HG03558 (cell line): ENCODE results near the gene PPP3CA.
"Not testable (repeated sequence)": the region's sequence is repeated elsewhere in the genome, so short reads cannot be mapped to it uniquely, and the experiment has no call there.

ENCODE experiments used
- ATAC-seq: cut with Tn5 transposase; IDR thresholded peaks from one replicate; pipeline ENCODE4 v1.9.1; 2021; ENCODE audit warnings: moderate number of reproducible peaks; ENCODE audit not compliant: unreplicated experiment; ENCODE audit errors: extremely low read depth

The PPP3CA gene

DNA sequence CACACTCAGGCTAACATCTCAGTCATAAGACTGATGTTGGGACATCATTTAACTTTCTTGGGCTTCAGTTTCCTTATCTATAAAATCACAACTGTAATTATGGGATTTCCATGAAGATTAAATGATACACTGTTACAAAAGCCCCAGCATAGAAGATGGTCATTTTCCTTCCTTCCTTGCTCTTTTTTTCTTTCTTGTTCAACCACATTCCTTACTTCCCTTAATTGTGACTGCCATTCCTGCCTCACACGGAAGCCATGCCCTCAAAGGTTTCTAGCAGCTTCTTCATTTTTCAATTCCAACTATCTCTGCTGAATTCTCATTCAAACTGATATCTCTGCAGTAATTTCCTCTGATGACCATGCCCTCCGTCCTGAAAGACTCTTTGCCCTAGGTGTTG is 311.8 kb downstream of the PPP3CA start:
- ATAC-seq, result no peak

DNA sequence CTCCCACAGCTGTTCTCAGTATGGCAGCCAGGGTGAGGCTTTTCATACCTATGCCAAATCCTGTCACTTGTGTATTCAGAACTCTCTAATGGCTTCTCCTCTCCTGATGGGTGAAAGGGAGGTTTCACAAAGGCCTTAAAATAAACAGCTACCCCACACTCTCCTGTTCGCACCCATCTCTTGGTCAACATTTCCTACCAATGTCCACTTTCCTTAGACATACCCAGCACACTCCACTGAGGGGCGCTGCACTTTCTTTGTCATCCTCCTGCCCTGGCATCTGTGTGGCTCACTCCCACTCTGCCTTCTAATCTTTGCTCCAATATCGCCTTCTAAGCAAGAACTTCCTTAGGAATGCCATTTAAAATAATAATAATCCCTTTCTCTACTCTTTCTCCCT is 313.3 kb downstream of the PPP3CA start:
- ATAC-seq, result no peak

DNA sequence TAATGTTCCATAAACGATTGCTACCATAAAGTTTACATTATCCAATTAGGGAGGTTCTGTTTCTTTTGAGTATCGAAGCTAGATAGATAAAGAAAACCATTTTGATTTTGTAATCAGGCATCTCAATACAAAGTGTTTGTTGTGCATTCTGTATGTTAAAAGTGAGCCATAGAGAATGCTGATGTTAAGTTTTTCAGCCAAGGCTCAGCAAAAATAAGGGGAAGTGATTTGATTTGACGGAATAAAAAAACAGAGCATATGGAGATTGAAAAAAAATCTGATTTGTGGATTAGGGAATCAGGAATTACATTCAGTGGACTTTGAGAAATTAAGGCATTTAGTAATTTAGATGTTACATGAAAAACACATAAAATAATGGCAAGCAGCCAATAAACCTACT is 314.8 kb downstream of the PPP3CA start:
- no peak for ATAC-seq

DNA sequence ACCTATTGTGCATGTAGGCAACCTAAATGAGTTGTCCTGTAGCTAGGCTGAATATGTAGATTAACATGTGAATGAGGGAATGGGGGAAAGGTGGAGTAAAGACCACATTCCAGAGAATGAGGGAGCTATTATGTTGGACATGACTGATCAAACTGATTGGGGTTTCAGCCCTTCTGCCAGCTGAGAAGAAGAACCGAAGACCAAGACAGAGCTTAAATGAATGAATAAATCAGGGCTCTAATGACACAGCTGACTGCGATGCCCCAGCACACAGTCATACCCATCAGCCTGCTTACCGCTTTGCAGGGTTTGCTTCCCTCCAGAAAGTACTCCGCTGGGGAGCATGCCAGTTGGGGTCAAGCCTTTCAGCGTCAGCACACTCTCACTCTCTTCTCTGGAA is 315.4 kb downstream of the PPP3CA start:
- no peak for ATAC-seq

DNA sequence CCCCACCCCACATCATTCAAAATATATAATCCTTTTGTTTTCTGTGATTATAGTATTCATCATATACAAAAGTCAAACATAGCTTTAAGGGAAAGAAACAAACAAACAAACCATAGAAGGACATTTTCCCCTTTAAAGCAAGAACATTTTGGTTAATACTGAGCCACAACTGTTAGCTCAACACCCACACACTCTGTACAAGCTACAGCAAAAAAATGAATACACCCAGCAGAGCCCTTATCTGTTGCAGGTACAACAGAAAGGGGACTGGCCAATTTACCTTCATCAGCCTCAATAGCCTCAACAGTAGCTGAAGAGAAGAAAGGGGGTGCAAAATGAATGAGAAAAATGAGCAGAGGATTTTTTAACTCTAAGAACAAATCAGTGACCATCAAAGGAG is 318.4 kb downstream of the PPP3CA start:
- no peak for ATAC-seq

DNA sequence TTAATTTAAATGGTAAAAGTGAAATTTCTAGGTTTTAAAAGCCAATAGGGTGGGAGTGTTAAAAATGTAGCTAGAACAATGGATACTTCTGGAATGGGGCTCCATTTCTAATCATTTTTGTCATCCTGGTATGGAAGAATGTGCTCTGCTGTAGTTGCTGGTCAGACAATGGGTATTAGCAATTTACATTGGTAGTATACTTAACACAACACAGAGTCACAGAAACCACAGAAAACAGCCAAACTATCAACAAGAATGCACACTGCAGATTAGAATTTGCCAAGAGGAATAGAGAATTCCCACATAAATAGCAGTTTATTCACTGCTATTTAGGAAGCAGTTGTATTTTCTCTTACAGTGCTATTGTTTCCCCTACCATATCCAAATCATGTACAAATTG is 319.6 kb downstream of the PPP3CA start:
- ATAC-seq, result no peak

DNA sequence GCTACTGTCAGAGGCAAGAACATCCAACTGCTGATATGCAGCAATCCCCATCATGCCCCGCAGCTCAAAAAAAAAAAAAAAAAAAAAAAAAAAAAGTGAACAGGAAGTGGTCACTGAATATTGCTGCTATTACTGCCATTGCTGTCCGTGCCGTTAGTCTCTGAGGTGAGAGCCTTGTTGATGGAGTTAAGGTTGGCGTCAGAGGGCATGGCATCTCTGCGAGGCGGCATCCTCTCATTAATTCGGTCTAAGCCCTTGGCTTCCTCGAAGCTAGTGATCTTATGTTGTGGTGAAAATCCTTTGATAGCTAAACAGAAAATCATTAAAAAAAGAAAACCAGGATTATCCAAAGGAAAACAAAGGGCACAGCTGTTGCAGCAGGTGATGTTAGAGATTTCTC is 321.6 kb downstream of the PPP3CA start:
- no peak for ATAC-seq

DNA sequence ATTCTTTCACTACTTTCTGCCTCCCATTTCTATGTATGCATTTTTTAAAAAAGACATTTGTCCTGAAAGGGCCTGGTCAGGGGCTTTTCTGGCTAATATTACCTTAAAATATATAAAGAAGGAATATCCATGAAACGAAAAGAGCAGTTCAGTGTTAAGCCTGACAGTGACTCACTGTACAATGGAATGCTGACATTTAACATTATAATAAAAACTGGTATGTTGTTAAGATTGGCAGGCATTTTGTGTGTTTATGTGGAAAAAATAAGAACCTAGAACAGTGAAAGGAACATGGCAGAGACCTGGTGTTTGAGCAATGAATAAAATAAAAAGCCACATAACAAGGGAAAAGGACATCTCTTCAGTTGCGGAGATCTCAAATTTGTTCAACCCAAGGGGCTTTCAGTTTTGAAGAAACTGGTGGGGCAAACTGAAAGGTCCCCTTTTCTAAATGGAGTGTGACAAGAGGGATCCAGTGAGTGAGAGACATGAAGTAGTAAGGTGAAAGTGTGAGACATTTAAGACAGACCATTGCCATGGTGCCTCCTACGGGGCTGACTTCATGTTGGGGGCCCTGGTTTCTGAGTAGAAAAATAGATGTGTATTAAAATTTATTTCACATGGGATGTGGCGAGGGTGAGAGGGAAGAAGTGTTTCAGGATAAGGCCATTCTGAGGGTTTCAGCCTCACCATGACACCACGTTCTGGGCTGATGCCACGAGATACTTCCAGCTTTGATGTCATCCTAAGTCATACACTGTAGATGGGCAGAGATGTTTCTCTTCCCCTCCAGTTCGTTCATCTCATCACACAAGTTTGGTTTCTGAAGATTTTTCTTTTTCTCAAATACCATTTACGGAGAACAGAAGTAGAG is 324.9 kb downstream of the PPP3CA start:
- ATAC-seq, result no peak

DNA sequence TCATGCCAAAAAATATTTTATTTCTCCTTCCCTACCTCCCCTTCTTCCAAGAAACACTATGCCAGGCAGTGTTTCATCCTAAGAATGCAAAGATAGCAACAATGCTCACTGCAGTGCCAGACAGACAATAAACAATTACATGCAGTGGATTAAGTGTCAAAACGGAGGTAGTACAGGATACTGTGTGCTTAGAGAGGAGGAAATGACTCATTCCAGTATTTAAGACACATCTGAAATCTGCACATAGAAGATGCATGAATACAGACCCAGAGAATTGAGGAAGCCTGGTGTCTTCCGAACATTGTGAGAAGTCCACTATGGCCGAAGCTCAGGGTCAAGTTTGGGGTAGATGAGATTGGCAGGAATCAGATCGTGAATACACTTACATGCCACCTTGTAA is 326.4 kb downstream of the PPP3CA start:
- ATAC-seq, result peak; percentile 39

DNA sequence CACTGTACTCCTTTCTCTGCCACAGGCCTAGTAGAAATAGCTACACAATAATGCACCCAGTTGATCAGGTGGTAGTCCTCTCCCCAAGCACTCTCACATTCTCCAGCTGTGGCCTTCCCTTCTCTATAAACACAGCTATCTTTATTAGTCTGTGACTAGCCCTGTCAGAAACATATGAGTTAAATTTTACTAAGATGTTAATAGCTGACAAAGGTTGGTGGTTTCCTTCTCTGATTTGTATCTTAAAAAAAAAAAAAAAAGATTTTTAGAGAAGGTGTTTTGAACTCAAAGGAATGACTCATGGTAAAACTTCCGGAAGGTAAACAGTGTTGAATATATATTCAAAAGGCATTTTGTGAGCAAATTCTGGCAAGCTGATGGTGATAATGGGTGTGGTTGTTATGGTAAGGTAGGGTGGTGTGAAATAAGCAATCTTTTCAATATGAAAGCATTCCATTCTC is 327.4 kb downstream of the PPP3CA start:
- peak; percentile 34 for ATAC-seq

DNA sequence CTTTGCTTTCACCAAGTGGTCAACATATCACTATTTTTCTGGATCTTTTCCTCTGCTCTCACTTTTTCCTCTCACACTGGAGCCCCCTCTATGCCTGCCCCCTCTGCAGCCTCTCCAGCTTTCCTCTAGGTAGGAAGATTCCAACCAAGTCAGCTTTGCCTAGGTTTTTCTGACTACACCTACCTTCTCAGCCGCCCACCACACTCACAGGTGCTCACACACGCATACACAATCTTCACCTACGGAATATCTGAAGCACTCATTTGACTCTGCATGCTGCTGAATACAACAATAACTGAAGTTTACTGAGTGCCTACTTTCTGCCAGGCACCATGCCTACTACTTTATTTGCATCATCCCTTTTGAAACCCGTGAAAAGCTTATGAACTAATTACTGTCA is 328.0 kb downstream of the PPP3CA start:
- ATAC-seq, result no peak

DNA sequence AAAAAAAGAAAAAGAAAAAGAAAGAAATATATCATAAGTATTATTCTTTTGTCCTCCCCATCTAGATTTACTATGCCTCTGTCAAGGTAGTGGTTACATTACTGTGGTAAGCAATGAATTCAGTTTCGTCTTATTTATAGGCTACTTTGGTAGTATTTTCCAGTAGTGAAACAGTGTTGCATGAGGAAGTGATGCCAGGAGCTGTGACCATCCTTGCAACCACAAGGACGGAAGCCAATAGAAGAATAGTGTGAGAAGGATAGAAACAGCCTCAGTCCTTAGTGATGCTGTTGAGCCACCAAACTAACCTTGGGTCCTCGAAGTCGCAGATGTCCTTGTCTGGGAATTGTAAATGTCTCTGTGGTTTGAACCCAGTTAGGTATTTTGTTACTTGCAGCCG is 328.5 kb downstream of the PPP3CA start:
- peak; percentile 46 for ATAC-seq

DNA sequence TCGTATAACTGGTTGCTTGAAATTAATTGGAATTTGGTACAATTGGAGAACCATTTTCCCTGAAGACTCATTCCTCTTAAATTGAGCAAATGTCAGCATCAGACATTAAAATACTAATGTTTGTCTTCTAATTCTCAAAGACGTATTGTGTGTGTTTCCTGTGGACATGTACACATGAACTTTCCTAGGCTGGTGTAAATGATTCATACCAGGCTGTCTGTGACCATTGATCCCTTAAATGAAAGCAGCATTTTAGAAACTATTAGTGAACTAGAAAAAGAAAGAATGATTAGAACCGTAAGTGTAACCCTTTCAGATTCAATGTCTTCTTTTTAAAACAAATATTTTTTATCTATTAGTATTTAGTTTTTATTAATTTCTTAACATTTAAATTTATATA is 332.9 kb downstream of the PPP3CA start:
- peak; percentile 29 for ATAC-seq

DNA sequence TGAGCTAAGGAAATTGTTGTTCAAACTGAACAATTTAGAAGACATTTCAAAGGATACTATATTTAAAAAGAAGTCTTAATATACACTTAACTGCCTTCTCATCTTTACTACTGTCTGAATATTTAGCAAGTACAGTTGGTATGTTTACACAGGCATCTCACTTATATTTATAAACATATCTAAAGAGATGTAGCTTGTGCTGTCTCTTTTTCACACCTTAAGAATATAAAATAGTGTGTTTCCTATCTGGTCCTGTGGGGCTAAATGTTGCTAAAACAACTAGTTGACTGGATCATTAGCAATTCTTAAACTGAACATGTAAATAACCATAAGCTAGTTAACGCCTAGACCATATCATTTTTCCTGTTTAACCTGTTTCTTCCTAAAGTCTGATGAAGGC is 336.3 kb downstream of the PPP3CA start:
- ATAC-seq, result no peak

DNA sequence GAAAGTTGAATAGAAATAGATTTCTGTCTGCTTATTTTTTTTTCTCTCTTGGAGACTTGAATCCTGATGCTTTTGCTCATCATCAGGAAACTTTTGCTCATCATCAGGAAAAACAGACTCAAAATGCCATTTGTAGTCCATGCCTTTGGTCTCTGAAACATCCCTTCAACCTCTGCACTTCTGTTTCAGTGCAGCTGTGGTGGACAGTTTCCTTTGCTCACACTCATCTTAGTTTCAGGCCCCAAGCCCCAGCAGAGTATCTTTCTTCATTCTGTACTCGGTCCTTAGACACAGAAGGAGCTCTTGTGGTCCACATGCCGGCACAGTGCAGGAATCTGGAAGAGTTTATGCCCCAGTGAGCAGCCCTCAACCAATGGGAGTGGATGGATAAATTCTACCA is 337.9 kb downstream of the PPP3CA start:
- peak; percentile 46 for ATAC-seq

DNA sequence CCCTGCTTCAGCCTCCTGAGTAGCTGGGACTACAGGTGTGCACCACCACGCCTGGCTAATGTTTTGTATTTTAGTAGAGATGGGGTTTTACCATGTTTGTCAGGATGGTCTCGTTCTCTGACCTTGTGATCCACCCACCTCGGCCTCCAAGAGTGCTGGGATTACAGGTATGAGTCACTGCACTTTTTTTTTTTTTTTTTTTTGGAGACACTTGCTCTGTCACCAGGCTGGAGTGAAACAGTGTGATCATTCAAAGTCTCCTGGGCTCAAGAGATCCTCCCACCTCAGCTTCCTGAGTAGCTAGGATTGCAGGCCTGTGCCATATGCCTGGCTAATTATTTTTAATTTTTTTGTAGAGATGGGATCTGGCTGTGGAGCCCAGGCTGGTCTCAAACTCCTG is 338.8 kb downstream of the PPP3CA start:
- ATAC-seq, result no peak

DNA sequence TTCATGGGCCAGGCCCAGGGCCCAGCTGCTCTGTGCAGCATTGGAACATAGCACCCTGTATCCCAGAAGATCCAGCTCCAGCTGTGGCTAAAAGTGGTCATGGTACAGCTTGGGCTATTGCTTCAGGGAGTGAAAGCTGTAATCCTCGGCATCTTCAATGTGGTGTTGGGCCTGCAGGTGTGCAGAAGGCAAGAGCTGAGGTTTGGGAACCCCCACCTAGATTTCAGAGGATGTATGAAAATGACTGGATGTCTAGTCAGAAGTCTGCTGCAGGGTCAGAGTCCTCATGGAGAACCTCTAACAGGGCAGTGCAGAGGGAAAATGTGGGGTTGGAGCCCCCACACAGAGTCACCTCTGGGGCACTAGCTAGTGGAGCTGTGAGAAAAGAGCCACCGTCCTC is 341.7 kb downstream of the PPP3CA start:
- no peak for ATAC-seq

DNA sequence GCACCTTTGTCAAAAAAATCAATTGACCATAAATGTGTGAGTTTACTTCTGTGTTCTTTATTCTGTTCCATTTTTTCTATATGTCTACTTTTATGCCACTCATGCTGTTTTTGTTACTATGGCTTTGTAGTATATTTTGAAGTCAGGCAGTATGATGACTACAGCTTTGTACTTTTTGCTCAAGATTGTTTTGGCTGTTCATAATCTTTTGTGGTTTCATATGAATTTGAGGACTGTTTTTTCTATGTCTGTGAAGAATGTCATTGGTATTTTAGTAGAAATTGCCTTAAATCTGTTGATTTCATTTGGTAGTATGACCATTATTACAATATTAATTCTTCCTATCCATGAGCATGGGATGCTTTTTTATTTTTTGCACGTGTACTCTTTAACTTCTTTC is 346.8 kb downstream of the PPP3CA start:
- ATAC-seq, result no peak

DNA sequence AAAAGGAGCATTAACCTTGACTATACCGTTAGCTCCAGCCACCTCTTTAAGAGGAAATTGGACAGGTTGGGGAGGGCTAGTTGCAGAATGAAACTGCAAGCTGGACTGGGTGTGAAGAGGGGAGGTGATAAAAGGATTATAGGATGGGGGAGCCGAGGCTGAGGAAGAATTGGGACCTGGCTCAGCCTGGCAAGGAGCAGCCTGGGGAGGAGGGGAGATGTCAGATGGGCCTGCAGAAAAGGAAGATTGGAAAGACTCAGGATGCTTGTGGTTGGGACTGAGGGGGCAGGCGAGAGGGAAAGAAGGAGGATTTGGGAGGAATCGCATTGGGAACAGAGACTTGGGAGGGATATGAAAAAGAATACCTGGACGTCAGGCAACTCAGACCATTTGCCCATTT is 351.7 kb downstream of the PPP3CA start:
- no peak for ATAC-seq

DNA sequence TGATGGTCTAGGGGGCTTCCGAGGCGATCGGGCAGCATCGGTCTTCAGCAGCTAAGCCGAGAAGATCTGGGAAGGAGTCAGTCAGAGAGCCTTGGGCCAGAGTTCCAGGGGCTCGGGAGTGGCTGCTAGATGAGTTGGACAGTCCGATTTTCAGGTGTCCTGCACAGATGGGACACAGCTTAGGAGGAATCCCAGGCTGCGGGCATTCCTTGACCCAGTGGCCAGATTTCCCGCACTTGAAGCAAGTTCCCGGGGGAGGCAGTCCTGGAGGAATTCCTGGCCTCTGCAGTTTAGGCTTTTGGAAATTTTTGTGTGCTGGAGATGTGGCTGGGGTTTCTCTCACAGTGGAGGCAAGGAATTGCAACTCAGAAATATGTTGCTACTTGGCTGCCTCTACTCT is 352.3 kb downstream of the PPP3CA start:
- ATAC-seq, result not testable (repeated sequence)

DNA sequence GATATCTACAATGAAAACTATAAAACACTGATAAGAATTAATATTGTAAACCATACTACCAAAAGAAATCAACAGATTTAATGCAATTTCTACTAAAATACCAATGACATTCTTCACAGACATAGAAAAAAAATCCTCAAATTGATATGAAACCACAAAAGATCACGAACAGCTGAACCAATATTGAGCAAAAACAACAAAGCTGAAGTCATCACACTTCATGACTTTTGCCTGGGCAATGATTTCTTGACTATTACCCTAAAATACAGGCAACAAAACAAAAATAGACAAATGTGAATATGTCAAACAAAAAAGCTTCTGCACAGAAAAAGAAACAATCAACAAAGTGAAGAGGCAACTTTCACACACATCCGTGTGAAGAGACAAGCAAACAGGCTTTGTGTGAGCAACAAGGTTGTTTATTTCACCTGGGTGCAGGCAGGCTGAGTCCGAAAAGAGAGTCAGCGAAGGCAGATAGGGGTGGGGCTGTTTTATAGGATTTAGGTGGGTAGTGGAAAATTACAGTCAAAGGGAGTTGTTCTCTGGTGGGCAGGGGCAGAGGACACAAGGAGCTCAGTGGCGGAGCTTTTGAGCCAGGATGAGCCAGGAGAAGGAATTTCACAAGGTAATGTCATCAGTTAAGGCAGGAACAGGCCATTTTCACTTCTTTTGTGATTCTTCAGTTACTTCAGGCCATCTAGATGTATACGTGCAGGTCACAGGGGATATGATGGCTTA is 355.8 kb downstream of the PPP3CA start:
- not testable (repeated sequence) for ATAC-seq

DNA sequence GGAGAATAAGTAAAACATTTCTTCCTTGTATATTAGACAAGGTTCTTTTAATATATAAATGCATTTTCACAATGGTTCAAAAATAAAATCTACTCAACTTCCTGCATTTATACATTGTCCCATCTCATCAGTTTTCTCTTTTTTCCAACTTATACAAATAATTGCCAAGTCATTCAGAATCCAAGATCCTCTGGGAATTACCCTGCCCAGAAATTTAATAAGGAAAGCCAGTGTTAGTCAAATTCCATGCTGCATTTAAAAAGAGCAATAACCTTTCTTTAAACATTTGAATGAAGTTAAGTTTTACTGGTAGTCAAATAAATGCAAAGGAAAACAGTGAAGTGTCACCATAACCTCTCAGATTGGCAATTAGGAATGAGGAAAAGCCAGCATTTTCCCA is 357.9 kb downstream of the PPP3CA start:
- ATAC-seq, result no peak
